Measurements from ENCODE around the gene GMCL2.
"Not testable (repeated sequence)": the region's sequence is repeated elsewhere in the genome, so short reads cannot be mapped to it uniquely, and the experiment has no call there.

Gene GMCL2

GRCh38 chr5:178187014-178187413 is at the start of gene GMCL2:
TSS of gene GMCL2 (minus strand) at chr5:178187371. CDS start at chr5:178187299, 72 bp downstream.
- no peak for ATAC-seq

GRCh38 chr5:178236679-178237078 is 49.5 kb upstream of the GMCL2 start:
- ATAC-seq = no peak

GRCh38 chr5:178236126-178236525 is 49.0 kb upstream of the GMCL2 start:
- no peak for ATAC-seq

- no peak for ATAC-seq
These were observed 48.4 kb upstream of the GMCL2 start for GRCh38 chr5:178235588-178235974.

GRCh38 chr5:178234750-178235587 is 47.8 kb upstream of the GMCL2 start:
- ATAC-seq = peak in 1 of 2 donors; percentile 10

- no peak for ATAC-seq
These were observed 47.1 kb upstream of the GMCL2 start for GRCh38 chr5:178234121-178234749.

GRCh38 chr5:178232920-178233429 is 45.8 kb upstream of the GMCL2 start:
- no peak for ATAC-seq

- peak; percentile 75 to 76 for ATAC-seq
These were observed 45.2 kb upstream of the GMCL2 start, which contains the start of gene PHYKPL for GRCh38 chr5:178232124-178232919. TSS of gene PHYKPL (minus strand) at chr5:178232802. CDS start at chr5:178232550, 252 bp downstream.

- peak in 1 of 2 donors; percentile 1 for ATAC-seq
These were observed 44.5 kb upstream of the GMCL2 start for GRCh38 chr5:178231539-178232123.

- no peak for ATAC-seq
These were observed 43.8 kb upstream of the GMCL2 start for GRCh38 chr5:178230879-178231538.

GRCh38 chr5:178229861-178230260 is 42.7 kb upstream of the GMCL2 start:
- ATAC-seq = no peak

GRCh38 chr5:178229111-178229510 is 41.9 kb upstream of the GMCL2 start:
- not testable (repeated sequence) for ATAC-seq

- ATAC-seq = no peak
These were observed 41.4 kb upstream of the GMCL2 start for GRCh38 chr5:178228609-178229008.

- no peak for ATAC-seq
These were observed 40.8 kb upstream of the GMCL2 start for GRCh38 chr5:178227929-178228328.

GRCh38 chr5:178227138-178227659 is 40.0 kb upstream of the GMCL2 start:
- no peak for ATAC-seq

GRCh38 chr5:178225174-178225573 is 38.0 kb upstream of the GMCL2 start:
- ATAC-seq = no peak

GRCh38 chr5:178224403-178224802 is 37.2 kb upstream of the GMCL2 start:
- no peak for ATAC-seq

GRCh38 chr5:178223828-178224335 is 36.7 kb upstream of the GMCL2 start:
- no peak for ATAC-seq

GRCh38 chr5:178223196-178223773 is 36.1 kb upstream of the GMCL2 start:
- no peak for ATAC-seq

- no peak for ATAC-seq
These were observed 35.1 kb upstream of the GMCL2 start for GRCh38 chr5:178222292-178222691.

- ATAC-seq = no peak
These were observed 34.7 kb upstream of the GMCL2 start for GRCh38 chr5:178221853-178222252.

Data from activated CD4-positive, CD25-positive, alpha-beta regulatory T cell treated with anti-CD3 and anti-CD28 coated beads, Interleukin-2, amount 50 U/mL, for 24 hours (primary cell).